ENCODE results near the gene SPACA1. TPM values are rescaled to one million over a fixed set of nuclear protein-coding genes. Genes with fewer than 3 reads are reported as not detected.

SPACA1 gene
- total RNA-seq, 4 donors from 2014 or later, result not detected

- Histone ChIP-seq H3K27me3 (no peaks in the 10 kb centered on the region), H3K36me3 (no peaks in the 10 kb centered on the region), H3K4me1 (no peaks in the 10 kb centered on the region), H3K4me3 (no peak overlapping the region), H3K9me3 (no peaks in the 10 kb centered on the region), H3K27ac (no peak overlapping the region)
- TF ChIP-seq POLR2A (IDR thresholded peaks at IDR 0.05) (no peak), CTCF (IDR thresholded peaks at IDR 0.05) (no peak)
- DNase-seq, result no peak
- intact Hi-C loops (cut with DNase I; ENCODE audit: low total_unique reads), result no loop called here
Observed at GRCh38 chr6:88111991-88112390, 64.3 kb downstream of the SPACA1 start.

- intact Hi-C loops (cut with DNase I; ENCODE audit: low total_unique reads), result no loop called here
- DNase-seq, result no peak
- H3K27me3 ChIP-seq, result no peaks in the 10 kb centered on the region
- no peaks in the 10 kb centered on the region for H3K4me1 ChIP-seq
- no peaks in the 10 kb centered on the region for H3K36me3 ChIP-seq
- H3K9me3 ChIP-seq, result no peaks in the 10 kb centered on the region
- no peak for TF ChIP-seq POLR2A (IDR thresholded peaks at IDR 0.05)
- TF ChIP-seq CTCF (IDR thresholded peaks at IDR 0.05), result no peak
- no peak overlapping the region for H3K27ac ChIP-seq
- no peak overlapping the region for H3K4me3 ChIP-seq
Observed at GRCh38 chr6:88114838-88115237, 67.2 kb downstream of the SPACA1 start.

- Histone ChIP-seq H3K4me3 (no peak overlapping the region), H3K36me3 (no peaks in the 10 kb centered on the region), H3K27ac (no peak overlapping the region), H3K27me3 (no peaks in the 10 kb centered on the region), H3K4me1 (no peaks in the 10 kb centered on the region), H3K9me3 (no peaks in the 10 kb centered on the region)
- intact Hi-C loops (cut with DNase I; ENCODE audit: low total_unique reads), result no loop called here
- DNase-seq, result no peak
- no peak for TF ChIP-seq CTCF (IDR thresholded peaks at IDR 0.05)
- TF ChIP-seq POLR2A (IDR thresholded peaks at IDR 0.05), result no peak
Observed at GRCh38 chr6:88115307-88115706, 67.7 kb downstream of the SPACA1 start.

- H3K9me3 ChIP-seq, result no peaks in the 10 kb centered on the region
- intact Hi-C loops (cut with DNase I; ENCODE audit: low total_unique reads), result no loop called here
Observed at GRCh38 chr6:88116276-88116675, 68.6 kb downstream of the SPACA1 start.

More at GRCh38 chr6:88116276-88116675, 68.6 kb downstream of the SPACA1 start:
- H3K27ac ChIP-seq, result no peak overlapping the region
- H3K27me3 ChIP-seq, result no peaks in the 10 kb centered on the region
- no peak for DNase-seq
- H3K4me3 ChIP-seq, result no peak overlapping the region
- H3K36me3 ChIP-seq, result no peaks in the 10 kb centered on the region
- TF ChIP-seq POLR2A (IDR thresholded peaks at IDR 0.05), result no peak
- no peak for TF ChIP-seq CTCF (IDR thresholded peaks at IDR 0.05)
- no peaks in the 10 kb centered on the region for H3K4me1 ChIP-seq

Other genes with a start within 250 kb of the SPACA1 start
- gene CNR1, start 118.5 kb downstream of the SPACA1 start, total RNA-seq, result 10 to 100 TPM in 1 of 4 donors, 1 to 10 TPM in 3; 1.4 to 11.0 (median 7.3) TPM